NK-92 treated with Interleukin-12 subunit alpha and Interleukin-12 subunit beta, amount 100 ng/mL, for 24 hours (cell line): Measurements from ENCODE around the gene ZNF423.
"Not testable (repeated sequence)": the region's sequence is repeated elsewhere in the genome, so short reads cannot be mapped to it uniquely, and the experiment has no call there.

ENCODE experiments used
- DNase-seq: peaks from one replicate; lab custom pipeline; 2025; lab: John Stamatoyannopoulos, UW

The ZNF423 gene

DNA sequence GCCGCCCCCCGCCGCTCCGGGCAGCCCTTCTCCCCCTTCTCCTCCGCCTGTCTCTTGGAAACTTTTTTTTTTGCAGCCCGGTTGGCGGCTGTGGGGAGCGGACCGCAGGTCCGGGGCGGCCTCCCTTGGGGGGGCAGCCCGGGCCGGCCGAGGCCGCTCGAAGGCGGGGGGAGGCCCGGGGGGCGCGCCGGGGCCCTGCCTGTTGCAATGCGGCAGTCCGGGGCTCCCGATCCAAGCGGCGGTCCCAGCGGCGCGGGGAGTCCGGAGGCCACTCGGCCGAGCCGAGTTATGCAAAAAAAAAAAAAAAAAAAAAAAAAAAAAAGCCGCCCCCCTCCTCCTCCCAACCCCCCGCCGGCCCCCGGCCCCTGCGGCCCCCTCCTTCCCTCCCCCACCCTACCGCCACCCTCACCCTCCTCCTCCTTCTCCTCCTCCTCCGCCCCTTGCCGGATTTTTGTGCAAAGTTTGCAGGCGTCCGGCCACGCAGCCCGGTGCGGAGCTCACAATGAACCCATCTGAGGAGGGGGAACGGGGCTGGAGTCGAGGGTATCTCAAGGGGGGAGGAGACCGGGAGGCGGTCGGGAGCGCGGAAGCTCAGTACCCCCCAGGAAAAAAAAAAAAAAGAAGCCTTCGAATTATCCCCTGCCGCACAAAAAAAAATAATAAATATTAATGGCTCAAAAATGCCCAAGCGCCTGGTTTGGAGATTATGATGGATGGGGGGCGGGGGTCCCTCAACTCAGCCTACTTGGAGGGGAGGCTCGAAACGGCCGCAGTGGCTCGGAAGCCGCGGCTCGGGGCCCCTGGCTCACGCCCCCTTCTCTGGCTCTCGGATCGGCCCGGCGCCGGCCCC is at the start of gene ZNF423:
ZNF423 (minus strand) TSS at position 291 of the 850 bp plus-strand sequence. CDS start 338 bp downstream, outside the sequence.
- no peak for DNase-seq

- DNase-seq, result no peak
Measured at GRCh38 chr16:49904348-49905062, 48.6 kb upstream of the ZNF423 start.

- no peak for DNase-seq
Measured at GRCh38 chr16:49902908-49903307, 47.0 kb upstream of the ZNF423 start.

DNA sequence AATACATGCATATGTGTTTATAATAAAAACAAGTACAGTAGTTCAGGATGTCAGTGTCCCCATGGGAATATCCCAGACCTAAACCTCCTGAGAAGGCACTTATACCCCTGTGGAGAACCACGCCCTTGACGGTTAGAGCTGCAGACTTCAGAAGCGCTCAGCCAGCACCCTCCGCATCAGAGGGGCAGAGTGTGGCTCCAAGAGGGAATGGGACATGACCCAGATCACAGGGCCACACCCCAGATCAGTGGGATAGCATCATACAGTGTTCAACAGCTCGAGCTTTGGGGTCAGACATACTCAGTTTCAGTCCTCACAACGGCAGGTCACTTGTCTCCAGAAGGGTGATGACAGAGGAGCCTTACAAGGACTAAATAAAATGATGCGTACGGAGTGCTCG is 45.8 kb upstream of the ZNF423 start:
- DNase-seq, result no peak

DNA sequence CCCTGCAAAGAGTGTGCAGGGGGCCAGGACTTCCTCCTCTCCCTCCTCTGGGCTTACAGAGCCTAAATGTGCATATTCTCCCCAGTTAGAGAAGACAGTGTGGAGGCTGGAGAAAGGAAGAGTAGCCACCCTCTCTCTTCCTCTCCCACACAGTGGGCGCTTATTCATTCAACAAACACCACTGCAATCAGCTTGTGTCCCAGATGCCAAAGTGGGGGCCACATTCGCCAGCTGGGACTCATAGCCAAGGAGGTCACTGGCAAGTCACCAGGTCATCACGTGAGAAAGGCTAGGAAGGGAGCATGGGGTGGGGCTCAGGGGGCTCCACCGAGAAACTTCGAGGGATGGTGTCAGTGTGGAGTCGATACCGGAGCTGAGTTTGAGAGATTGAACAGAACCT is 45.0 kb upstream of the ZNF423 start:
- DNase-seq, result no peak

DNA sequence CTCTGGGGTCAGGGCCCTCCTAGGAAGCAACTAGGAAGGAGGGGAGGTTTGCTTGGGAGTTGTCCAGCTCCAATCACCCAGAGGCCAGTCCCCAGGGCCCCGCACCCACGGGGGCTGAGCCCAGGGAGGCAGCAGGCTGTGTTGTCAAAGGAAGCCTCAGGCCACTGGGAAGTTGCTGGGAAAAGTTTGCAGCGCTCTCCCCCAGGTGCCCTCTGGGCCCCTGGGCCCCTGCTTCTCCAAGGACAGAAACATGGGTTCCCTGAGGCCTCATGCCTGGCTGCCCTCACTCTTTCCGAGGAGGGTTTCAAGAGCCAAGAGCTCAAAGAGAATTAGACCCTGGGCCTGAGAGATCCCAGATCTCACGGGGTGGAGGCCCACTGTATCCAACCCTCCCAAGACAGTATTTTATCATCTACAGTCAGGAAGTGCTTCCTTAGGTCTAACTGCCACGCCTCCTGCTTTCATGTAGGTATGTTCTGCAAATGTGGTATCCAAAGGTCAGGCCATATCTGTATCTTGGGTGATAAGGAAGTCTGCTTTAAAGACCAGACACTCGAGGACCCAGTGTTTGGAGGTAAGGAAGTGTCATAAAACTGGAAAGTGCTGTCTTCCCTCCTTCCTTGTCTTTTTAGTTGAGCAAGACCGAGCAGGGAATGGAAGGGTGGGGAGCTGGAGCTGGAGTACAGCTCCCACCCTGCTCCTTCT is 44.2 kb upstream of the ZNF423 start:
- DNase-seq, result no peak

DNA sequence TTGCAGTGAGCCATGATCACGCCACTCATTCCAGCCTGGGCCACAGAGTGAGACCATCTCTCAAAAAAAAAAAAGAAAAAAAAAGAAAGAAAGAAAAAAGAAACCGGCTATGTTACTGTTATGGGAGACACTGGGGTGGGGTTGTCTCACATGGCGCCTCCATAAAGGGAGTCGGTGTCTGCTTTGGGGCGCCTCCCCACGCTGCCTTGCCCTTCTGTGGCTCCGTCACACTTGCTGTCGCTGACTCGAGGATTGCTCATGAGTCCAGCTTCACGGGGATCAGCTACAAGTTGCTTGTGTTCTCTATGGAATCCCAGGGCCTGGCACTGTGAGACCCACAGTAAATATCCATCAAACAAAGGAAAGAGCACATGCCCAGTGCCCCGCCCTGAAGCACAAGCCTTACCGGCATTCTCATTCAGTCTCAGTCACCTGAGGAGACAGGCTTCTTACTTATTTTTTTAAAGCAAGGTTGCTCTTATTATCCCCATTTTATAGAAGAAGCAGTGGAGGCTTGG is 40.6 kb upstream of the ZNF423 start:
- no peak for DNase-seq

DNA sequence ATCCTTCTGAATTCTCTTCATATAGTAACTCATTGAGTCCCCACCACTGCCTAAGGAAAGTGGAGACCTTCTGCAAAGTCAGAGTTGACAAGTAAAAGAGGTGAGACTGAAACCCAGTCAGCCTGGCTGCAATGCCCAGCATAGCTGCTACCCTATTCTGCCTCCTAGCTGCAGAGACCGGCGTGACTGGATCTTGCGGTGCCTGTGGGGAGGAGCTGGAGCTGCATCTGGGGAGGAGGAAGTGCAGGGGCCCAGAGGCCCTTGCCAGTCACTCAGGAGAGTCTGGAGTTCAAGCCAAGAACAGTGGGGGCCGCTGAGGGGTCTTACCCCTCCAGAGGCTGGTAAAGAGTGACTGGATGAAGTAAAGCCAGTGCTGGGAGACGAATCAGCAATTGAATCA is 35.0 kb upstream of the ZNF423 start:
- DNase-seq, result no peak

GRCh38 chr16:49889725-49890397 is 33.9 kb upstream of the ZNF423 start:
- no peak for DNase-seq

GRCh38 chr16:49886554-49887094 is 30.7 kb upstream of the ZNF423 start:
- DNase-seq, result no peak

DNA sequence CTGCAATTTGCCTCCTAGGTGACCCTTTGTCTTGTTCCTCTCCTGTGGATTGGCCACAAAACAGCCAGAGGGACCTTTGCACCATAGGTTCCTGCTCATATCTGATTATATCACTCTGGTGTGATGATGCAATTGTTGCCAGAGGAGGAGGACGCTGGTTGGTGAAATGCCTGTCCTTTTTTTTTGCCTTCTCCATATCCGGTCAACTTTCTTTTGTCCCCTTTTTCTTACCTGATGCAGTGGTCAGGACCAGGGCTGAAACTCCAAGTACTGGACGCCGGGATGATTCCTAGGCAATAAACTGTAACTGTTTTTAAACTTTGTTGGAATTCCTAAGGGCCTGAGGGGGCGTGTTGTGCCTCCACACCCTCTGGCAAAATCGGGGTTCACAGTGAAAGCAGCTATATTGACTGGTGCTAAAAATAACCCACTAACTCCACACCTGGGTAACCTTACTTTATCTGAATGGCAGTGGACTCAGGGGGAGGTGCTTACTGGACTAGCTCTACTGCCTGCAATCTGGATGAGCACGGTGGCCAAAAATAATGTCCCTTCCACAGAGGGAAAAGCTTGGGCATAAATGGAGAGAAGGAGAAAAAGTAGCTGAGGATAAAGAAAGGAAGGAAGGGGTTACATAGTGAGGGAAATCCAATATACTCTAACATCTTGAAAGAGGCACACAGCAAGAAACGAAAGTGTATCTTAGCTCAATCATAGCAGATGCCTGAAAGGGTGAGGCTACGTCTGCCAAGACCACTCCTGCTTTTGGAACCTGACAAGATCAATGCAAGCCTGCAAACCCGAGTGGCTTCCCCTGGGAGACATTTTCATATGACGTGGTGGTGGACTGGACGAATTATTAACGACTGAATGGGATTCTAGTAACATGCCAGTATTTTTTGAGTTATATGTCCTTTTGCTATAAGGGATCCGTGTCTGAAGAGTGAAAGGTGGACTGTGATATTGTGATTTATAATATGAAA is 28.4 kb upstream of the ZNF423 start:
- no peak for DNase-seq

GRCh38 chr16:49883076-49884014 is 27.4 kb upstream of the ZNF423 start:
- DNase-seq, result no peak

DNA sequence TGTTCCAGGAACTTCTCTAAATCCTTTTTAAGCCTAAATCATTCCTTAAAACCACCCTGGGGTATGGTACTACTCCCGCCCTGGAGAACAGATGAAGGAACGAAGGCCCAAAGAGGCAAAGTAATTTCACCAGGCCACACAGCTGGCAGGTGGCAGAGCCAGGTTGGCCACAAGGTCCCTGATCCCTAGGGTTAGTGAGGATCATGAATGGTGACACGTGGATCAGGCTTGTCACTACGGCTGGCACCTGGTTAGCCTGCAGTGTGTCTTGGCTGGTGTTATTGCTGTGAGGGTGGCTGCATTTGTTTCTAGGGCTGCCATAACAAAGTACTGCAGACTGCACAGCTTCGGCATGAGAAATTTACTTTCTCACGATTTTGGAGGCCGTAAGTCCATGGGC is 26.0 kb upstream of the ZNF423 start:
- no peak for DNase-seq

GRCh38 chr16:49878540-49878939 is 22.6 kb upstream of the ZNF423 start:
- DNase-seq, result not testable (repeated sequence)

DNA sequence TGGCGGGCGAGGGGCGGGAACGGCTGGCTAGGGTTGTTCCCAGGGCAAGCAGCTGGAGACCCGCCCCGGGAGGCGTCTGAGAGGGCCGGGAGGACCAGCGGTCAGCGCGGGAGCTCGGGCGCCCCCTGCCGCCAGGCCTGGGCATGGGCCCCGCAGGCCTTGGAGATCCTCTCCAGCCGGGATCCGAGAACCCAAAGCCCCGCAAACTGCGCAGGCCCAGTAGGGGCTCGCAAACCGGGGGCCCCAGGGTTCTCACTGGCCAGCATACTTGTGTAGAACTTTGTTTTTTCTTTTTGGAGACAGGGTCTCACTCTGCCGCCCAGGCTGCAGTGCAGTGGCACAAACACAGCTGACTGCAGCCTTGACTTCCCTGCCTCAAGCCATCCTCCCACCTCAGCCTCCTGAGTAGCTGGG is 20.8 kb upstream of the ZNF423 start:
- no peak for DNase-seq

GRCh38 chr16:49875806-49876715 is 20.1 kb upstream of the ZNF423 start:
- DNase-seq, result no peak

DNA sequence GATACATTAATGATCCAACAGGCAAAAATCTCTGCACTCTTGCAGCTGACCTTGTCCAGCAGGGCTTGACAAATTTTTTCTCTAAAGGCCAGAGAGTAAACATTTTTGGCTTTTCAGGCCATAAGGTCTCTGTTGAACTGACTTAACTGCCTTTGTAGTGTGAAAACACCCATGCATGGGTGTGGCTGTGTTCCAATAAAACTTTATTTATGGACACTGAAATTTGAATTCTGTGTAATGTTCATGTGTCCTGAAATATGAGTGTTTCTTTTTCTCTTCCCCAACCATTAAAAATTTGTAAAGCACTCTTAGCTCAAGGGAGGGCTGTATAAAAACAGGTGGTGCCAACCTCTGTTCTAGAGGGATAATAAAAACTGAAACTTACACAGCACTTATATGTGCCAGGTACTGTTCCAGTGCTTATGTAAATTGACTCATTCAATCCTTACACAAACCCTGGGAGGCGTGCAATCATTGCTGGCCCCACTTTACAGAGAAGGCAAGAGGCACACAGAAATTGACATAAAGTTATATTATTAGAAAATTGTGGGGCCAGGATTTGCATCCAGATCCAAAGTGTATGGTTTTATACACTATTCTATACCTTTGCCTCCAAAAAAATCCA is 18.8 kb upstream of the ZNF423 start:
- DNase-seq, result no peak

DNA sequence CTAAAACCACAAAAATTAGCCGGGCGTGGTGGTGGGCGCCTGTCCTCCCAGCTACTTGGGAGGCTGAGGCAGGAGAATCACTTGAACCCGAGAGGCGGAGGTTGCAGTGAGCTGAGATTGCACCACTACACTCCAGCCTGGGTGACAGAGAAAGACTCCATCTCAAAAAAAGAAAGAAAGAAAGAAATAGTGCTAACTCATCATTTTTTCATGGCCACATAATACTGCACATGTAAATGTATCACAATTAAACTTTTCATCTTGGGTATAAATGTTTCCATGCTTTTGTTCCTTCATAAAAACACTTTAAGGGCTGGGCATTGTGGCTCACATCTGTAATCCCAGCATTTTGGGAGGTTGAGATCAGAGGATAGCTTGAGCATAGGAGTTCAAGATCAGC is 15.9 kb upstream of the ZNF423 start:
- not testable (repeated sequence) for DNase-seq
